ENCODE measurements around the gene CEP250.

CEP250 gene

DNA sequence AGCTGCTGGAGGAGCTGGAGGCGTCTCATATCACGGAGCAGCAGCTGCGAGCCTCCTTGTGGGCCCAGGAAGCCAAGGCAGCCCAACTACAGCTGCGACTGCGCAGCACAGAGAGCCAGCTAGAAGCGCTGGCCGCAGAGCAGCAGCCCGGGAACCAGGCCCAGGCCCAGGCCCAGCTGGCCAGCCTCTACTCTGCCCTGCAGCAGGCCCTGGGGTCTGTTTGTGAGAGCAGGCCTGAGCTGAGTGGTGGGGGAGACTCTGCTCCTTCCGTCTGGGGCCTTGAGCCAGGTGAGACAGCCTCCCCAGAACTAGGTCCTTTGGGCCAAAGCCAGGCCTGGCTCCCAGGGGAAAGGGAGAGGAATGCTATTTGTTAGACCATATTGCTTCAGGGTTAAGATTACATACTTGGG, 42.4 kb downstream of the CEP250 start:
- H3K27me3 Mint-ChIP-seq = no peaks in the 10 kb centered on the region
- H3K27ac Mint-ChIP-seq = no peak overlapping the region
- peaks cover 65% of the 10 kb centered on the region for H3K36me3 Mint-ChIP-seq (ENCODE audit: low read depth)
- peaks cover 8% of the 10 kb centered on the region for H3K4me1 Mint-ChIP-seq (ENCODE audit: low read depth)
- H3K9me3 Mint-ChIP-seq = no peaks in the 10 kb centered on the region
- H3K4me3 Mint-ChIP-seq = no peak overlapping the region

DNA sequence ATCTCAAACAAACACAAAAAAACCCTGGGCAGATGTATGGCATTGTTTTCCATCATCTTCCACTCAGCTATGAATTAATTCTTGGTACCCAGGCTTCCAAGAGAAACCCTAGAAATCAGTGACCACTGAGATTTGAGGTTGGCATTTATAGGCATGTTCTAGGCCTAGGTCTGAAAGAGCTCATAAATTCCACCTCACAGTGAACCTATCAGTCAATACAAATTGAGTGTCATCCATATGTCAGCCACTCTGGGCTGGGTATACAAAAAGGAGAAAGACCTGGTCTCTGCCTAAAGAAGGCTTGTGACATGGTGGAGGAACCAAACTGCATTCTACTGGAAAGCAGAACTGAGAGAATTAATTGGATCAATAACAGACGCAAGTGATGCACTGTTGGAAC, 43.9 kb downstream of the CEP250 start:
- no peaks in the 10 kb centered on the region for H3K9me3 Mint-ChIP-seq
- no peaks in the 10 kb centered on the region for H3K27me3 Mint-ChIP-seq
- H3K36me3 Mint-ChIP-seq (ENCODE audit: low read depth) = peaks cover 66% of the 10 kb centered on the region
- H3K27ac Mint-ChIP-seq = peak overlapping the region; percentile 46
- H3K4me1 Mint-ChIP-seq (ENCODE audit: low read depth) = peaks cover 9% of the 10 kb centered on the region
- H3K4me3 Mint-ChIP-seq = no peak overlapping the region

DNA sequence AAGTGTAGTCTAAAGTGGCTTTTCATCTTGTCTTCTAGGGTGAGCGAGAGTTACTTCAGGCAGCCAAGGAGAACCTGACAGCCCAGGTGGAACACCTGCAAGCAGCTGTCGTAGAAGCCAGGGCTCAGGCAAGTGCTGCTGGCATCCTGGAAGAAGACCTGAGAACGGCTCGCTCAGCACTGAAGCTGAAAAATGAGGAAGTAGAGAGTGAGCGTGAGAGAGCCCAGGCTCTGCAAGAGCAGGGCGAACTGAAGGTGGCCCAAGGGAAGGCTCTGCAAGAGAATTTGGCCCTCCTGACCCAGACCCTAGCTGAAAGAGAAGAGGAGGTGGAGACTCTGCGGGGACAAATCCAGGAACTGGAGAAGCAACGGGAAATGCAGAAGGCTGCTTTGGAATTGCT, 47.0 kb downstream of the CEP250 start:
- Mint-ChIP-seq H3K27ac (no peak overlapping the region), H3K4me1 (ENCODE audit: low read depth) (peaks cover 38% of the 10 kb centered on the region)

DNA sequence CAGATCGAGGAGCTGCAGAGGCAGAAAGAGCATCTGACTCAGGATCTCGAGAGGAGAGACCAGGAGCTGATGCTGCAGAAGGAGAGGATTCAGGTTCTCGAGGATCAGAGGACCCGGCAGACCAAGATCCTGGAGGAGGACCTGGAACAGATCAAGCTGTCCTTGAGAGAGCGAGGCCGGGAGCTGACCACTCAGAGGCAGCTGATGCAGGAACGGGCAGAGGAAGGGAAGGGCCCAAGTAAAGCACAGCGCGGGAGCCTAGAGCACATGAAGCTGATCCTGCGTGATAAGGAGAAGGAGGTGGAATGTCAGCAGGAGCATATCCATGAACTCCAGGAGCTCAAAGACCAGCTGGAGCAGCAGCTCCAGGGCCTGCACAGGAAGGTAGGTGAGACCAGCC, 47.9 kb downstream of the CEP250 start:
- Mint-ChIP-seq H3K27me3 (no peaks in the 10 kb centered on the region), H3K27ac (no peak overlapping the region), H3K4me1 (ENCODE audit: low read depth) (peaks cover 39% of the 10 kb centered on the region), H3K4me3 (no peak overlapping the region), H3K36me3 (ENCODE audit: low read depth) (peaks cover 64% of the 10 kb centered on the region), H3K9me3 (no peaks in the 10 kb centered on the region)

More for the DNA sequence above, 47.0 kb downstream of the CEP250 start:
- no peak overlapping the region for H3K4me3 Mint-ChIP-seq
- no peaks in the 10 kb centered on the region for H3K27me3 Mint-ChIP-seq
- no peaks in the 10 kb centered on the region for H3K9me3 Mint-ChIP-seq
- H3K36me3 Mint-ChIP-seq (ENCODE audit: low read depth) = peaks cover 65% of the 10 kb centered on the region

DNA sequence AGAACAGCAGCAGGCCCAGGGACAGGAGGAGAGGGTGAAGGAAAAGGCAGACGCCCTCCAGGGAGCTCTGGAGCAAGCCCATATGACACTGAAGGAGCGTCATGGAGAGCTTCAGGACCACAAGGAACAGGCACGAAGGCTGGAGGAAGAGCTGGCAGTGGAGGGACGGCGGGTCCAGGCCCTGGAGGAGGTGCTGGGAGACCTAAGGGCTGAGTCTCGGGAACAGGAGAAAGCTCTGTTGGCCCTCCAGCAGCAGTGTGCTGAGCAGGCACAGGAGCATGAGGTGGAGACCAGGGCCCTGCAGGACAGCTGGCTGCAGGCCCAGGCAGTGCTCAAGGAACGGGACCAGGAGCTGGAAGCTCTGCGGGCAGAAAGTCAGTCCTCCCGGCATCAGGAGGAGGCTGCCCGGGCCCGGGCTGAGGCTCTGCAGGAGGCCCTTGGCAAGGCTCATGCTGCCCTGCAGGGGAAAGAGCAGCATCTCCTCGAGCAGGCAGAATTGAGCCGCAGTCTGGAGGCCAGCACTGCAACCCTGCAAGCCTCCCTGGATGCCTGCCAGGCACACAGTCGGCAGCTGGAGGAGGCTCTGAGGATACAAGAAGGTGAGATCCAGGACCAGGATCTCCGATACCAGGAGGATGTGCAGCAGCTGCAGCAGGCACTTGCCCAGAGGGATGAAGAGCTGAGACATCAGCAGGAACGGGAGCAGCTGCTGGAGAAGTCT, 48.6 kb downstream of the CEP250 start:
- H3K4me3 Mint-ChIP-seq = no peak overlapping the region
- H3K9me3 Mint-ChIP-seq = no peaks in the 10 kb centered on the region
- no peak overlapping the region for H3K27ac Mint-ChIP-seq
- peaks cover 39% of the 10 kb centered on the region for H3K4me1 Mint-ChIP-seq (ENCODE audit: low read depth)
- peaks cover 59% of the 10 kb centered on the region for H3K36me3 Mint-ChIP-seq (ENCODE audit: low read depth)
- H3K27me3 Mint-ChIP-seq = no peaks in the 10 kb centered on the region

DNA sequence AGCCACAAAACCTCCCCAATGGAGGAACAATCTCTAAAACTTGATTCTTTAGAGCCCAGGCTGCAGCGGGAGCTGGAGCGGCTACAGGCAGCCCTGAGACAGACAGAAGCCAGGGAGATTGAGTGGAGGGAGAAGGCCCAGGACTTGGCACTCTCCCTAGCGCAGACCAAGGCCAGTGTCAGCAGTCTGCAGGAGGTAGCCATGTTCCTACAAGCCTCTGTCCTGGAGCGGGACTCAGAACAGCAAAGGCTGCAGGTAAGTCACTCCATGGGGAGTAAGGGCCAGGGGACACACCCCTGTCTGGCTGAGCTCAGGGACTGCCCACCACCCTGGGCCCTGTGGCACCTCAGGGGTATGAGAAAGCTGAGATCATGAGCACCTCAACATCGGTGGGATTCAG, 49.4 kb downstream of the CEP250 start:
- Mint-ChIP-seq H3K36me3 (ENCODE audit: low read depth) (peaks cover 53% of the 10 kb centered on the region), H3K4me1 (ENCODE audit: low read depth) (peaks cover 39% of the 10 kb centered on the region), H3K27ac (peak overlapping the region; percentile 8), H3K4me3 (no peak overlapping the region), H3K27me3 (no peaks in the 10 kb centered on the region), H3K9me3 (no peaks in the 10 kb centered on the region)

DNA sequence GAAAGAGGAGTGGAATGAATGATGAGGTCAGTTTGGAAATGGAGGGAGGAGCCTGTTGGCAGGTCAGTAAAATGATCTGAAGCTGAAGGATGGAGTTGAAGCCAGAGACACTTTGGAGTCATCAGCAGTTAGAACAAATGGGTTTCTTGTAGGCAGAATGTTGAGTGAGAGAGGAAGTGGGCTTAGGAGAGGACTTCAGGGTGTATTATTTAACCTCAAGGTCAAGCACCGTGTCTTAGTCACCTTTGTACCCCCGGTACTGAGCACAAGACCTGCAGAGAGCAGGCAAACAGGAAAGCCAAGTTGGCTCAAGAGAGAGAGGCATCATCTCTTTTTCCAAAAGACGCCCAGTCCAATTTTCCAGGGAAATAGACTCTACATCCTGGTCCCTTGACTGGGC, 50.8 kb downstream of the CEP250 start:
- H3K27ac Mint-ChIP-seq = peak overlapping the region; percentile 69
- H3K4me3 Mint-ChIP-seq = no peak overlapping the region
- H3K27me3 Mint-ChIP-seq = no peaks in the 10 kb centered on the region
- H3K36me3 Mint-ChIP-seq (ENCODE audit: low read depth) = peaks cover 39% of the 10 kb centered on the region
- peaks cover 39% of the 10 kb centered on the region for H3K4me1 Mint-ChIP-seq (ENCODE audit: low read depth)
- H3K9me3 Mint-ChIP-seq = no peaks in the 10 kb centered on the region

DNA sequence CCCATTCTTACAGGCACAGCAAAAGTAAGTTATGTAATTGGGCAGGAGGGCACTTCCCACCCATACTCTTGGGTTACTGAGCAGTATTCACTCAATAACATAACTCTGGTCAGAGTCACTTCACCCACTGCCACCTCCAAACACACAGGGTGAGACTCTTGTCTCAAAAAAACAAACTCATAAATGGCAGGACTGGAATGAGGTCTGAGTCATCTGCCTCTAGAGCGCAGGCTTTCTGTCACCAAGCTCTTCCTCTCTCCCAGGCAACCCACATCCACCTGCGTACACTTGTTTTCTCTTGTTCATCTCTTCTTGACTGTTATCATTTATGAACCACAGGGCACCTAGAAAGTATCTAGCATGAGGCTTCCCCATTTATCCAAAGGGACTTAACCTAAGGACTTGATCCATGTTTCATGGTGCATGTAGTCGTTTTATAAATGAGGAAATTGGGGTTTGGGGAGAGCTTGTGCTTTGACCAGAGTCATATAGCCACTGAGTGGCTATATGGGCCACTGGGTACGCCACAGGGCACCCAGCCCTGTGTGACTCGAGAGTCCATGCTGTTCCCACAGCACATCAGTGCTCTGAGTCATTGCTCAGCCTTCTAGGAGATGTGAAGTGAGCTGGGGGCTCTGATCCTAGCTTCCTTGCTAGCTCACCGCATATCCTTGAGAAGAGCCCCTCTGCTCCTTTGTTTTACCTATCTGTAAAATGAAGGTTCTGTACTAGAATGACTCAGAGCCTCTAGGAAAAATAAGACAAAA, 51.7 kb downstream of the CEP250 start:
- H3K4me1 Mint-ChIP-seq (ENCODE audit: low read depth) = peaks cover 38% of the 10 kb centered on the region
- no peak overlapping the region for H3K4me3 Mint-ChIP-seq
- peaks cover 42% of the 10 kb centered on the region for H3K36me3 Mint-ChIP-seq (ENCODE audit: low read depth)
- peak overlapping the region; percentile 32 for H3K27ac Mint-ChIP-seq
- no peaks in the 10 kb centered on the region for H3K9me3 Mint-ChIP-seq
- H3K27me3 Mint-ChIP-seq = no peaks in the 10 kb centered on the region

DNA sequence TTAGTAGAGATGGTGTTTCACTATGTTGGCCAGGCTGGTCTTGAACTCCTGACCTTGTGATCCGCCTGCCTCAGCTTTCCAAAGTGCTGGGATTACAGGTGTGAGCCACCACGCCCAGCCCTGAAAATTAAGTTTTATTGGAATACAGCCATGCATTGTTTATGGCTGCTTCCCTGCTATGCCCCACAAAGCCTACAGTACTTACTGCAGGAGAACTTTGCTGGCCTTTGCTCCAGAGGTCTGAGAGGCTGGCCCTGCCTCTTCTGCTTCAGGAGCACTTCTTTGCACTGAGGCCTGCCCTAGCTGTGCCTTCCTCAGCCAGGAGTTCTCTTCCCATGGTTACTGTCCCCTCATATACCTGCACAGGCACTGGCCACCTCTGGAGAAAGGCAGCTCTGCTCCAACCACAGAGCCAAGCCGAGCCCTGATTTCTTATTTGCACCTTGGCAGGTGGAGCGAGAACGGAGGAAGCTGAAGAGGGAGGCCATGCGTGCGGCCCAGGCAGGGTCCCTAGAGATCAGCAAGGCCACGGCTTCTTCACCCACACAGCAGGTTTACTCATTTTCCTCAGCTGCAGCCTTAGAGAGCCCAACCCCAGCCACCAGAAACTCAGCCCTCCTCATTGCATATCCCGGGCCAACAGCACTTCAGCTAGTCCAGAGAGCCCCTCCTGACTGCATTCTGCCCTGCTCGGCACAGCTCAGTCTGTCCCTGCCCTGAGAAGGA, 53.3 kb downstream of the CEP250 start:
- H3K27ac Mint-ChIP-seq = no peak overlapping the region

DNA sequence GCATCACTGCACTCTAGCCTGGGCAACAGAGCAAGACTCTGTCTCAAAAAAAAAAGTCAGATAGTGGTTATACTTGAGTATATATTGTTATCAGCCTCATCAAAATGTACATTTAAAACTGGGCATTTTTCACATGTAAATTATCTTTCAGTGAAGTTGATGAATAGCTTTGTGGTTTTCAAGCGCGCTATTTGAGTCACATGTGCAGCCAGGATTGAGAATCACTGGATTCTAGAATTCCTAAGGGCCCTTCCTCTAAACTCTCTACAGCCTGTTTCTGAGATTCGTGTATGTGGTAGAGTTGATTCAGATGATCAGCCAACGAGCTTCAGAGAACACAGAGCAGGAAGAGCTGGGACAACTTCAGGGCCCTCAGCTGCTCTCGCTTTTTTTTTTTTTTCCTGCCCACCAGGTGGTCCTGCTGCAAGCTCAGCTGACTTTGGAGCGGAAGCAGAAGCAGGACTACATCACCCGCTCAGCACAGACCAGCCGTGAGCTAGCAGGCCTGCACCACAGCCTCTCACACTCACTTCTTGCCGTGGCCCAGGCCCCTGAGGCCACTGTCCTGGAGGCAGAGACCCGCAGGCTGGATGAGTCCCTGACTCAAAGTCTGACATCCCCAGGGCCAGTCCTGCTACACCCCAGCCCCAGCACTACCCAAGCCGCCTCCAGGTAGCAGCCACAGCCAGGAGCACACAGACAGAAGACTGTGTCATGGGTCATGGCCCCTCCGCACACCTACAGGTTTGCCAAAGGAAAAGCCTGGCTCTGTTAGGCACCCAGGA, 55.7 kb downstream of the CEP250 start:
- H3K4me3 Mint-ChIP-seq = no peak overlapping the region
- H3K27me3 Mint-ChIP-seq = no peaks in the 10 kb centered on the region
- no peak overlapping the region for H3K27ac Mint-ChIP-seq
- H3K4me1 Mint-ChIP-seq (ENCODE audit: low read depth) = peaks cover 14% of the 10 kb centered on the region
- H3K9me3 Mint-ChIP-seq = no peaks in the 10 kb centered on the region
- H3K36me3 Mint-ChIP-seq (ENCODE audit: low read depth) = peaks cover 16% of the 10 kb centered on the region

More for the DNA sequence above, 53.3 kb downstream of the CEP250 start:
- H3K36me3 Mint-ChIP-seq (ENCODE audit: low read depth) = peaks cover 27% of the 10 kb centered on the region
- no peaks in the 10 kb centered on the region for H3K9me3 Mint-ChIP-seq
- peaks cover 31% of the 10 kb centered on the region for H3K4me1 Mint-ChIP-seq (ENCODE audit: low read depth)
- H3K4me3 Mint-ChIP-seq = no peak overlapping the region
- no peaks in the 10 kb centered on the region for H3K27me3 Mint-ChIP-seq

DNA sequence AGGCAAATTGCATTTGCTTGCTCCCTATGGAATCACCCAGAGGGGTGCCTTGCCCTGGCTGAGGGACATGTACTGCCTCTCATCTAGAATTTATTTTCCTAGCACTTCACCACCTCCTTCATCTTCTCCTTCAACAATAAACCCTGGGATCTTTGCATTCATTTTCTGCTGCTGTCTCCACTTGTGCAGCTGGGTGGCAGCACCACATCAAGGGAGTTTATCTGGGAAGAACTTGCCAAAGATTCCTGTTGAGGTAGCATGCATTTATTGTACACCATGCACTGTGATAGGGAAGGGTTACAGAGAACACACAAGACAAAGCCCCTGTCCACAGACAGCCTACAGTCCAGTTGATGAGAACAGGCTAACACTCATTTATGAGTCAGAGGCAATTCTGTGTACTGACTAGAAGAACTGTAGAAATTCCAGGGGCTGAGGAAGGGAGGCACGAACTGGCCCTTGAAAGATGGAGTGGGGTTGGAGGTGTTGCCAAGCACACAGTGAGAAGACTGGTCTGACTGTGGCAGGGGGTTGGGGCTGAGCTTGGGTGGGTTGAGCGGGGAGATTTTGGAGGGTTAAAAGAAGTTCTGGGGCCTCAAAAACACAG, 56.5 kb downstream of the CEP250 start:
- H3K4me1 Mint-ChIP-seq (ENCODE audit: low read depth) = peaks cover 6% of the 10 kb centered on the region
- no peaks in the 10 kb centered on the region for H3K27me3 Mint-ChIP-seq
- H3K4me3 Mint-ChIP-seq = no peak overlapping the region
- peaks cover 13% of the 10 kb centered on the region for H3K36me3 Mint-ChIP-seq (ENCODE audit: low read depth)
- no peaks in the 10 kb centered on the region for H3K9me3 Mint-ChIP-seq
- H3K27ac Mint-ChIP-seq = peak overlapping the region; percentile 37

DNA sequence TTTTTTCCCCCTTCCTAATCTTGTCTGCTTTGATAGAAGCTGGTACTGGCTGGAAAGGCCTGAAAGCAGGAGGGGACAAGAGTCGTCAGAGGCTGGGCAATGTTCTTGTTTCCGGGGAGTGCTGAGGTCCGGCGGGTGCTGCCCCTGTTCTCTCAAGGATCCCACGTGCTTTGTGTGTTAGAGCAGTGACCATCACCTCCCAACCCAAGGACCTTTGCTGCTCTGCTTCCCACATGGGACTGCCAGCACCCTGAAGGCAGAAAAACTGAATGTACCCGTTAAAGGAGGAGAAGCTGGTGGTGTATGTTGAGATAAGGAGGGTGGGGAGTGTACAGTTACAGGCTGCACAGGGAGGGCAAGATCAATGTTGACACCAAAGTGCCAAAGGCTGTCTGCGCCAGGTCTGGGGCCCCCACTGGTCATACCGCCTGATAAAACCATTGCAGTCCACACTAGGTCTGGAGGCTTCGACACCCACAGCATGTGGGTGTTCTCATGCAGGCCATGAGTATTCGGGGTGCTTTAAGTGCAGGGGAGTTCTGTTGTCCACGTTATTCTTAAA, 59.1 kb downstream of the CEP250 start:
- no peaks in the 10 kb centered on the region for H3K9me3 Mint-ChIP-seq
- peaks cover 6% of the 10 kb centered on the region for H3K36me3 Mint-ChIP-seq (ENCODE audit: low read depth)
- H3K27ac Mint-ChIP-seq = no peak overlapping the region
- no peak overlapping the region for H3K4me3 Mint-ChIP-seq
- no peaks in the 10 kb centered on the region for H3K4me1 Mint-ChIP-seq (ENCODE audit: low read depth)
- no peaks in the 10 kb centered on the region for H3K27me3 Mint-ChIP-seq

DNA sequence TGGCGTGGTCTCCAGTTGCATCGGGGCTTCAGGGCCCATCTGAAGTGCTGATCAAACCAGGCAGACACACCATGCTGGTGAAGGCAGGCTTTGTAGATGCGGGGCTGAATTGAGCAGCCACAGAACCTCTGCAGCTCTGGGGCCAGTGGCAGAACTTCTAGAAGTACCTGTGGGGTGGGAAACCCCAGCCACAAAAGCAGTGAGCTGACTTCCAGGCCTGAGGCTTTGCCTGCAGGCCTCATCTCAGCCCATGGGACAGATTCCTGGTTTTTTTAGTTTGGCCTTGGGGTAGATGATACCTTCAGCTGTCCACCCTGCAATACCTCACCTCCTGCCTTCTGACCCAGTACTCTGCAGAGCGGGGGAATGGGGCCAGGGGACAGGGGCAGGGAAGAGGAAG, 59.9 kb downstream of the CEP250 start:
- no peaks in the 10 kb centered on the region for H3K4me1 Mint-ChIP-seq (ENCODE audit: low read depth)
- peaks cover 6% of the 10 kb centered on the region for H3K36me3 Mint-ChIP-seq (ENCODE audit: low read depth)
- H3K27ac Mint-ChIP-seq = no peak overlapping the region
- no peaks in the 10 kb centered on the region for H3K9me3 Mint-ChIP-seq
- H3K4me3 Mint-ChIP-seq = no peak overlapping the region
- no peaks in the 10 kb centered on the region for H3K27me3 Mint-ChIP-seq
